Astrocyte of the cerebellum (primary cell): ENCODE data around the gene CATSPERD.

Experiments used
- DNase-seq: peaks from one replicate; pipeline ENCODE4 v3.0.0-alpha.2; 2011; ENCODE audit warnings: low read depth
- H3K4me3 ChIP-seq: 2 replicates; pipeline ENCODE4 v1.5.1; 2011; ENCODE audit warnings: mild to moderate bottlenecking, low read depth, low read length, moderate library complexity
- CTCF ChIP-seq: IDR thresholded peaks from 2 replicates; pipeline ENCODE4 v1.5.1; 2012; ENCODE audit warnings: low read length, low read depth, moderate library complexity, mild to moderate bottlenecking; ENCODE audit errors: missing control alignments
- in situ Hi-C: cut with HindIII; loops from 2 replicates; pipeline ENCODE4 v1.10.0; 2017; ENCODE audit warnings: low sequenced_read_pairs

The CATSPERD gene

GRCh38 chr19:5823579-5824281, 103.3 kb downstream of the CATSPERD start:
- in situ Hi-C loops, result no loop called here
- no peak for TF ChIP-seq CTCF
- no peak overlapping the region for H3K4me3 ChIP-seq
- DNase-seq, result no peak

- in situ Hi-C loops, result no loop called here
- no peak for DNase-seq
- no peak overlapping the region for H3K4me3 ChIP-seq
- no peak for TF ChIP-seq CTCF
These were observed 104.3 kb downstream of the CATSPERD start for GRCh38 chr19:5824751-5825150.

- in situ Hi-C loops, result no loop called here
- no peak overlapping the region for H3K4me3 ChIP-seq
- no peak for TF ChIP-seq CTCF
- no peak for DNase-seq
These were observed 104.7 kb downstream of the CATSPERD start for GRCh38 chr19:5825178-5825577.

GRCh38 chr19:5826531-5827341, 106.3 kb downstream of the CATSPERD start:
- peak; percentile 7 for TF ChIP-seq CTCF
- DNase-seq, result no peak
- in situ Hi-C loops, result no loop called here
- no peak overlapping the region for H3K4me3 ChIP-seq

- in situ Hi-C loops, result no loop called here
- TF ChIP-seq CTCF, result no peak
- DNase-seq, result no peak
- peak overlapping the region; percentile 52 for H3K4me3 ChIP-seq
These were observed 107.0 kb downstream of the CATSPERD start for GRCh38 chr19:5827342-5827890.

GRCh38 chr19:5827891-5828660, 107.6 kb downstream of the CATSPERD start:
- no peak for TF ChIP-seq CTCF
- in situ Hi-C loops, result no loop called here
- peak; percentile 70 for DNase-seq
- H3K4me3 ChIP-seq, result peak overlapping the region; percentile 52
